H9 (cell line): ENCODE data around the gene AKT1S1. TPM values are rescaled to one million over a fixed set of nuclear protein-coding genes. Genes with fewer than 3 reads are reported as not detected.
A peak's percentile ranks its signal among the peaks of the same experiment; 100 is the strongest.

Experiments used
- DNase-seq: peaks from one replicate; pipeline ENCODE4 v3.0.0-alpha.2; 2017
- H2AFZ ChIP-seq: one replicate; pipeline ENCODE4 v1.6.1; 2013; ENCODE audit warnings: mild to moderate bottlenecking, low read length, control low read depth, moderate library complexity
- H2AK5ac ChIP-seq: 2 replicates; pipeline ENCODE4 v1.6.1; 2013; ENCODE audit warnings: low read length, control low read depth, mixed read lengths; ENCODE audit not compliant: insufficient read length
- H2BK120ac ChIP-seq: one replicate; pipeline ENCODE4 v1.6.1; 2013; ENCODE audit warnings: low read depth, mild to moderate bottlenecking, low read length, control low read depth, inconsistent platforms; ENCODE audit not compliant: poor library complexity, severe bottlenecking
- H2BK12ac ChIP-seq: 2 replicates; pipeline ENCODE4 v1.6.1; 2013; ENCODE audit warnings: low read length, control low read depth, mixed read lengths, low read depth; ENCODE audit not compliant: insufficient read length
- H2BK15ac ChIP-seq: 2 replicates; pipeline ENCODE4 v1.6.1; 2013; ENCODE audit warnings: low read depth, low read length, control low read depth
- H2BK20ac ChIP-seq: one replicate; pipeline ENCODE4 v1.6.1; 2013; ENCODE audit warnings: low read depth, mild to moderate bottlenecking, low read length, control low read depth, inconsistent platforms; ENCODE audit not compliant: poor library complexity, severe bottlenecking
- H2BK5ac ChIP-seq: 2 replicates; pipeline ENCODE4 v1.6.1; 2013; ENCODE audit warnings: low read length, control low read depth, mixed read lengths; ENCODE audit not compliant: insufficient read length
- H3K14ac ChIP-seq: 2 replicates; pipeline ENCODE4 v1.6.1; 2013; ENCODE audit warnings: low read length, control low read depth; ENCODE audit not compliant: insufficient read depth
- H3K18ac ChIP-seq: 2 replicates; pipeline ENCODE4 v1.6.1; 2013; ENCODE audit warnings: low read depth, mild to moderate bottlenecking, mixed read lengths, low read length, control low read depth; ENCODE audit not compliant: insufficient read length
- H3K23ac ChIP-seq: 2 replicates; pipeline ENCODE4 v1.6.1; 2013; ENCODE audit warnings: low read length, control low read depth, mixed read lengths, low read depth; ENCODE audit not compliant: insufficient read length
- H3K23me2 ChIP-seq: 2 replicates; pipeline ENCODE4 v1.6.1; 2013; ENCODE audit warnings: low read depth, mild to moderate bottlenecking, mixed read lengths, low read length, control low read depth; ENCODE audit not compliant: insufficient read length, poor library complexity, severe bottlenecking
- H3K27ac ChIP-seq: 2 replicates; pipeline ENCODE4 v1.5.1; 2013; ENCODE audit warnings: low read length, control low read depth, mixed read lengths, low read depth; ENCODE audit not compliant: insufficient read length
- H3K27me3 ChIP-seq: 2 replicates; pipeline ENCODE4 v1.6.1; 2013; ENCODE audit warnings: low read length, control low read depth, inconsistent platforms; ENCODE audit not compliant: insufficient read depth
- H3K4ac ChIP-seq: 2 replicates; pipeline ENCODE4 v1.6.1; 2013; ENCODE audit warnings: low read depth, mild to moderate bottlenecking, control low read depth, inconsistent platforms, low read length, moderate library complexity
- H3K4me1 ChIP-seq: 2 replicates; pipeline ENCODE4 v1.6.1; 2013; ENCODE audit warnings: low read length, control low read depth, inconsistent platforms; ENCODE audit not compliant: insufficient read depth
- H3K4me2 ChIP-seq: 2 replicates; pipeline ENCODE4 v1.6.1; 2013; ENCODE audit warnings: low read length, control low read depth, mixed read lengths; ENCODE audit not compliant: insufficient read length, insufficient read depth
- H3K56ac ChIP-seq: 2 replicates; pipeline ENCODE4 v1.6.1; 2013; ENCODE audit warnings: low read depth, mild to moderate bottlenecking, mixed read lengths, low read length, control low read depth; ENCODE audit not compliant: insufficient read length
- H3K79me1 ChIP-seq: 2 replicates; pipeline ENCODE4 v1.6.1; 2013; ENCODE audit warnings: low read depth, mild to moderate bottlenecking, moderate library complexity, low read length, control low read depth, inconsistent platforms; ENCODE audit not compliant: insufficient read depth, poor library complexity, severe bottlenecking
- H3K79me2 ChIP-seq: 2 replicates; pipeline ENCODE4 v1.6.1; 2013; ENCODE audit warnings: low read length, control low read depth, inconsistent platforms; ENCODE audit not compliant: insufficient read depth
- H3K9ac ChIP-seq: 2 replicates; pipeline ENCODE4 v1.6.1; 2013; ENCODE audit warnings: low read length, control low read depth, mixed read lengths; ENCODE audit not compliant: insufficient read length; ENCODE audit errors: extremely low read depth
- H3K9me3 ChIP-seq: one replicate; pipeline ENCODE4 v1.6.1; 2013; ENCODE audit warnings: low read depth, low read length, inconsistent platforms; ENCODE audit not compliant: control insufficient read depth
- H3T11ph ChIP-seq: one replicate; pipeline ENCODE4 v1.6.1; 2013; ENCODE audit warnings: mild to moderate bottlenecking, low read length, control low read depth, inconsistent platforms
- H4K20me1 ChIP-seq: one replicate; pipeline ENCODE4 v1.6.1; 2013; ENCODE audit not compliant: control insufficient read depth, insufficient read length, insufficient read depth
- H4K5ac ChIP-seq: 2 replicates; pipeline ENCODE4 v1.6.1; 2013; ENCODE audit warnings: low read depth, mild to moderate bottlenecking, mixed read lengths, low read length, control low read depth; ENCODE audit not compliant: insufficient read length
- H4K8ac ChIP-seq: replicated peaks from 2 replicates; pipeline ENCODE4 v1.6.1; 2013; ENCODE audit warnings: low read length, control low read depth, mixed read lengths, low read depth; ENCODE audit not compliant: insufficient read length
- H4K91ac ChIP-seq: 2 replicates; pipeline ENCODE4 v1.6.1; 2013; ENCODE audit warnings: low read depth, mild to moderate bottlenecking, moderate library complexity, mixed read lengths, low read length, control low read depth; ENCODE audit not compliant: insufficient read length
- H3K27ac Mint-ChIP-seq, 3 experiments: 2 replicates in 2 of 3; 3 replicates in 1 of 3; pipeline ENCODE4 v1.8.0; 2020 to 2021; ENCODE audit warnings: mixed read lengths in 3 of 3, mild to moderate bottlenecking in 1 of 3, moderate library complexity in 1 of 3
- H3K27me3 Mint-ChIP-seq: 2 replicates; pipeline ENCODE4 v1.8.0; 2021; ENCODE audit warnings: low read depth, mild to moderate bottlenecking, moderate library complexity, mixed read lengths
- H3K36me3 Mint-ChIP-seq, 3 experiments: 2 replicates in 2 of 3; 3 replicates in 1 of 3; pipeline ENCODE4 v1.8.0; 2020 to 2021; ENCODE audit warnings: low read depth in 3 of 3, mixed read lengths in 3 of 3; ENCODE audit not compliant: insufficient read depth in 1 of 3
- H3K4me1 Mint-ChIP-seq, 2 experiments: 2 replicates each; pipeline ENCODE4 v1.8.0; 2020; ENCODE audit warnings: mixed read lengths in 2 of 2
- H3K4me3 Mint-ChIP-seq, 2 experiments: 2 replicates in 1 of 2; 3 replicates in 1 of 2; pipeline ENCODE4 v1.8.0; 2020 to 2021; ENCODE audit warnings: mild to moderate bottlenecking in 2 of 2, mixed read lengths in 2 of 2, moderate library complexity in 1 of 2
- H3K9me3 Mint-ChIP-seq, 2 experiments: 2 replicates in 1 of 2; 3 replicates in 1 of 2; pipeline ENCODE4 v1.8.0; 2020; ENCODE audit warnings: mild to moderate bottlenecking in 2 of 2, mixed read lengths in 2 of 2, moderate library complexity in 1 of 2
- CTCF ChIP-seq: fragments of 200-600 bp; sonication (generic); conservative IDR thresholded peaks from 3 replicates; pipeline ENCODE4 v1.8.0; 2021; ENCODE audit warnings: antibody characterized with exemption, mild to moderate bottlenecking
- WGBS: extraction: QIAGEN DNeasy Blood & Tissue Kit; methylation state at CpG from one replicate; pipeline ENCODE4 v1.1.7; 2013; ENCODE audit warnings: missing lambda C conversion rate, low lambda C conversion rate, mixed read lengths; ENCODE audit not compliant: insufficient read length; ENCODE audit errors: extremely low coverage; 5-methylcytosine and 5-hydroxymethylcytosine counted together
- total RNA-seq: library from RNA; stranded (reverse); gene quantifications from 2 replicates; pipeline ENCODE4 v1.2.1, GENCODE V29; 2021

The AKT1S1 gene
- total RNA-seq, 1 experiment from 2014 or later: 43.5 TPM

GRCh38 chr19:49844138-49845095 lies 32.7 kb downstream of the AKT1S1 start:
- no peak overlapping the region for H3T11ph ChIP-seq
- no peak overlapping the region for H3K27ac ChIP-seq
- Mint-ChIP-seq H3K9me3 (peaks cover 0 to 4% of the 10 kb centered on the region in 2 experiments; a peak in 1 of 5 replicates), H3K4me1 (peaks cover 3 to 5% of the 10 kb centered on the region in 2 experiments; a peak in 2 of 4 replicates), H3K4me3 (no peak overlapping the region), H3K36me3 (peaks cover 11 to 26% (median 20%) of the 10 kb centered on the region in 3 experiments), H3K27ac (peak overlapping the region in 1 of 3 experiments; percentile 15; a peak in 1 of 7 replicates), H3K27me3 (peaks cover 1% of the 10 kb centered on the region)
- H4K5ac ChIP-seq: no peak overlapping the region
- H3K14ac ChIP-seq: peak overlapping the region; percentile 75; the same call in 1 of the 2 replicates
- no peak overlapping the region for H2BK120ac ChIP-seq
- H3K4me1 ChIP-seq: no peaks in the 10 kb centered on the region
- H2BK12ac ChIP-seq: no peak overlapping the region
- no peak for DNase-seq
- no peaks in the 10 kb centered on the region for H3K27me3 ChIP-seq
- TF ChIP-seq CTCF: no peak
- no peak overlapping the region for H4K8ac ChIP-seq
- H3K4me2 ChIP-seq: no peak overlapping the region
- no peak overlapping the region for H4K91ac ChIP-seq
- no peak overlapping the region for H2AK5ac ChIP-seq
- H2BK5ac ChIP-seq: no peak overlapping the region
- H2AFZ ChIP-seq: no peak overlapping the region
- no peak overlapping the region for H3K56ac ChIP-seq
- H3K4ac ChIP-seq: no peak overlapping the region
- H3K23ac ChIP-seq: no peak overlapping the region
- no peak overlapping the region for H3K9ac ChIP-seq
- no peaks in the 10 kb centered on the region for H3K23me2 ChIP-seq
- no peaks in the 10 kb centered on the region for H3K9me3 ChIP-seq
- no peaks in the 10 kb centered on the region for H3K79me1 ChIP-seq
- no peaks in the 10 kb centered on the region for H4K20me1 ChIP-seq
- no peak overlapping the region for H2BK20ac ChIP-seq
- H2BK15ac ChIP-seq: no peak overlapping the region
- no peaks in the 10 kb centered on the region for H3K79me2 ChIP-seq
- no CpG with 5 or more reads among the region's 18 CpGs for WGBS
- H3K18ac ChIP-seq: no peak overlapping the region
